Measurements from ENCODE around the gene HPN.

DNA sequence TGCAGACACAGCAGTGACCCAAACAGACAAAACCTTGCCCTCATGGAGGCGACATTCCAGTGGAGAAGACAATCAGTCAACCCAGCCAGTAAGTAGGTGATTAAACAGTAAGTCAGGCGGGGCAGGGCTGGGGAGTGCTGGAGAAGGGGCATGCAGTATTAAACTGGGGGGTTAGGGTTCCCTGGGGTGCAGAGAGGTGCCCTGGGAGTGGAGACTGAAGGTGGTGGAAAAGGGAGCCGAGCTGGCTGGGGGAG, 42.9 kb downstream of the HPN start:
- TF ChIP-seq, protein P1, sequence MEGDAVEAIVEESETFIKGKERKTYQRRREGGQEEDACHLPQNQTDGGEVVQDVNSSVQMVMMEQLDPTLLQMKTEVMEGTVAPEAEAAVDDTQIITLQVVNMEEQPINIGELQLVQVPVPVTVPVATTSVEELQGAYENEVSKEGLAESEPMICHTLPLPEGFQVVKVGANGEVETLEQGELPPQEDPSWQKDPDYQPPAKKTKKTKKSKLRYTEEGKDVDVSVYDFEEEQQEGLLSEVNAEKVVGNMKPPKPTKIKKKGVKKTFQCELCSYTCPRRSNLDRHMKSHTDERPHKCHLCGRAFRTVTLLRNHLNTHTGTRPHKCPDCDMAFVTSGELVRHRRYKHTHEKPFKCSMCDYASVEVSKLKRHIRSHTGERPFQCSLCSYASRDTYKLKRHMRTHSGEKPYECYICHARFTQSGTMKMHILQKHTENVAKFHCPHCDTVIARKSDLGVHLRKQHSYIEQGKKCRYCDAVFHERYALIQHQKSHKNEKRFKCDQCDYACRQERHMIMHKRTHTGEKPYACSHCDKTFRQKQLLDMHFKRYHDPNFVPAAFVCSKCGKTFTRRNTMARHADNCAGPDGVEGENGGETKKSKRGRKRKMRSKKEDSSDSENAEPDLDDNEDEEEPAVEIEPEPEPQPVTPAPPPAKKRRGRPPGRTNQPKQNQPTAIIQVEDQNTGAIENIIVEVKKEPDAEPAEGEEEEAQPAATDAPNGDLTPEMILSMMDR (IDR thresholded peaks at IDR 0.05; ENCODE audit: poor library complexity): no peak
- TF ChIP-seq EZH2 (IDR thresholded peaks at IDR 0.05; ENCODE audit: borderline replicate concordance) (no peak), EZH2phosphoT487 (IDR thresholded peaks at IDR 0.05; ENCODE audit: low read depth, severe bottlenecking, unreplicated experiment) (no peak)
